ENCODE data around the gene ABCA9.

DNA sequence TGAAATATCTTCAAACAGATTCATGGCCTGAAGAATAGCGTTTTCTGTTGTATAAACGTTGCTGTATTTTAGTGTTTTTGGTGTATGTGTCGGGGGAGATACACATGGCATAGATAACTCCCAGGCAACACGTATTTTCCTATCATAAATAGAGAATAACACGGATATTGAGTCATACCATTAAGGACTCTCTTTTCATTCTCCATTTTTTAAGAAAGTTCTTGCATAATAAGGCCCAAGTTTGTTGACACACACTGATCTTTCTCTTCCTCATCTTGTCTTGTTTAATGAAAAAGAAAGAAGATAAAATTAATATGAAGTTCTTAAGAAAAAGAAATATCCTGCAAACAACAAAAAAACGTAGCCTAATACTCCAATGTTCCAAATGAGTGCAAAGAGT lies 119.0 kb downstream of the ABCA9 start:
- no peak for TF ChIP-seq EZH2phosphoT487 (IDR thresholded peaks at IDR 0.05; ENCODE audit: borderline replicate concordance, low read depth, low read length)
- TF ChIP-seq, protein P1, sequence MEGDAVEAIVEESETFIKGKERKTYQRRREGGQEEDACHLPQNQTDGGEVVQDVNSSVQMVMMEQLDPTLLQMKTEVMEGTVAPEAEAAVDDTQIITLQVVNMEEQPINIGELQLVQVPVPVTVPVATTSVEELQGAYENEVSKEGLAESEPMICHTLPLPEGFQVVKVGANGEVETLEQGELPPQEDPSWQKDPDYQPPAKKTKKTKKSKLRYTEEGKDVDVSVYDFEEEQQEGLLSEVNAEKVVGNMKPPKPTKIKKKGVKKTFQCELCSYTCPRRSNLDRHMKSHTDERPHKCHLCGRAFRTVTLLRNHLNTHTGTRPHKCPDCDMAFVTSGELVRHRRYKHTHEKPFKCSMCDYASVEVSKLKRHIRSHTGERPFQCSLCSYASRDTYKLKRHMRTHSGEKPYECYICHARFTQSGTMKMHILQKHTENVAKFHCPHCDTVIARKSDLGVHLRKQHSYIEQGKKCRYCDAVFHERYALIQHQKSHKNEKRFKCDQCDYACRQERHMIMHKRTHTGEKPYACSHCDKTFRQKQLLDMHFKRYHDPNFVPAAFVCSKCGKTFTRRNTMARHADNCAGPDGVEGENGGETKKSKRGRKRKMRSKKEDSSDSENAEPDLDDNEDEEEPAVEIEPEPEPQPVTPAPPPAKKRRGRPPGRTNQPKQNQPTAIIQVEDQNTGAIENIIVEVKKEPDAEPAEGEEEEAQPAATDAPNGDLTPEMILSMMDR (conservative IDR thresholded peaks at IDR 0.05; ENCODE audit: low read length) = no peak
